Suprapubic skin (tissue), 4 donors: ENCODE results near the gene KRTAP5-1. TPM values are rescaled to one million over a fixed set of nuclear protein-coding genes. Genes with fewer than 3 reads are reported as not detected.

Experiments
- DNase-seq, 2 donors: peaks; one replicate each; pipeline ENCODE4 v3.0.0-alpha.2; 2019; ENCODE audit warnings: low spot score in 2 of 2
- H3K27ac ChIP-seq: fragments of 200-600 bp; sonication (generic); one replicate; pipeline ENCODE4 v1.5.1; 2019
- H3K27me3 ChIP-seq: fragments of 200-600 bp; sonication (generic); one replicate; pipeline ENCODE4 v1.5.1; 2019
- H3K36me3 ChIP-seq: fragments of 200-600 bp; sonication (generic); one replicate; pipeline ENCODE4 v1.5.1; 2019
- H3K4me1 ChIP-seq: fragments of 200-600 bp; sonication (generic); one replicate; pipeline ENCODE4 v1.5.1; 2019
- H3K4me3 ChIP-seq: fragments of 200-600 bp; sonication (generic); one replicate; pipeline ENCODE4 v1.5.1; 2019; ENCODE audit warnings: mild to moderate bottlenecking
- H3K9me3 ChIP-seq: fragments of 200-600 bp; sonication (generic); one replicate; pipeline ENCODE4 v1.5.1; 2019
- CTCF ChIP-seq, 2 donors: fragments of 200-600 bp in 1 of 2; fragments of 450-650 bp in 1 of 2; sonication (generic) in 1 of 2; IDR thresholded peaks; one replicate each; pipeline ENCODE4 v1.5.1; 2016 to 2019; ENCODE audit warnings: antibody characterized with exemption in 2 of 2, mild to moderate bottlenecking in 1 of 2, moderate library complexity in 1 of 2
- EP300 ChIP-seq: sonication (generic); formaldehyde crosslinking; IDR thresholded peaks from one replicate; pipeline ENCODE4 v1.6.1; 2017; ENCODE audit warnings: antibody characterized with exemption
- POLR2A ChIP-seq, 2 donors: fragments of 450-650 bp; IDR thresholded peaks; one replicate each; pipeline ENCODE4 v1.6.1; 2017; ENCODE audit warnings: antibody characterized with exemption in 2 of 2, mild to moderate bottlenecking in 2 of 2, moderate library complexity in 2 of 2
- POLR2AphosphoS5 ChIP-seq, 3 donors: sonication (generic); formaldehyde crosslinking; IDR thresholded peaks; one replicate each; pipeline ENCODE4 v1.6.1; 2017; ENCODE audit warnings: antibody characterized with exemption in 3 of 3
- WGBS: methylation state at CpG from one replicate; pipeline ENCODE4 v1.1.5; 2018; 5-methylcytosine and 5-hydroxymethylcytosine counted together
- total RNA-seq, 4 donors: library from RNA; depleted of rRNA; stranded (reverse); fragments of >200 nt; gene quantifications; one replicate each; pipeline ENCODE4 v1.1.0, GENCODE V29; 2016

KRTAP5-1 gene
- total RNA-seq, 4 donors from 2014 or later: 1.0 to 1.2 TPM; not detected in 2

- Histone ChIP-seq H3K27ac (no peak overlapping the region), H3K27me3 (peaks cover 50% of the 10 kb centered on the region), H3K4me1 (peaks cover 30% of the 10 kb centered on the region), H3K4me3 (peak overlapping the region; percentile 39), H3K9me3 (no peaks in the 10 kb centered on the region), H3K36me3 (no peaks in the 10 kb centered on the region)
- 22% methylated on average over 16 of the region's 34 CpGs for WGBS
- TF ChIP-seq EP300 (peak; percentile 19), POLR2AphosphoS5 (IDR thresholded peaks at IDR 0.05) (no peak), CTCF (IDR thresholded peaks at IDR 0.05) (no peak)
- DNase-seq: no peak
These were observed 36.6 kb downstream of the KRTAP5-1 start for GRCh38 chr11:1548221-1549070.

- Histone ChIP-seq H3K4me3 (peak overlapping the region; percentile 39), H3K27me3 (peaks cover 47% of the 10 kb centered on the region), H3K4me1 (peaks cover 30% of the 10 kb centered on the region), H3K9me3 (no peaks in the 10 kb centered on the region), H3K27ac (no peak overlapping the region), H3K36me3 (no peaks in the 10 kb centered on the region)
- TF ChIP-seq EP300: no peak
- no peak for TF ChIP-seq CTCF (IDR thresholded peaks at IDR 0.05)
- no peak for TF ChIP-seq POLR2A (IDR thresholded peaks at IDR 0.05)
- no peak for TF ChIP-seq POLR2AphosphoS5 (IDR thresholded peaks at IDR 0.05)
- DNase-seq: no peak
- 12% methylated on average over 17 of the region's 33 CpGs for WGBS
These were observed 37.5 kb downstream of the KRTAP5-1 start for GRCh38 chr11:1547467-1548098.

- H3K9me3 ChIP-seq: no peaks in the 10 kb centered on the region
- H3K4me3 ChIP-seq: peak overlapping the region; percentile 39
- no peak overlapping the region for H3K27ac ChIP-seq
- peaks cover 45% of the 10 kb centered on the region for H3K27me3 ChIP-seq
- 1% methylated on average over 17 of the region's 106 CpGs for WGBS
- DNase-seq: no peak
- no peaks in the 10 kb centered on the region for H3K36me3 ChIP-seq
- peaks cover 30% of the 10 kb centered on the region for H3K4me1 ChIP-seq
- TF ChIP-seq POLR2A (IDR thresholded peaks at IDR 0.05): no peak
- peak; percentile 25 to 83 for TF ChIP-seq CTCF (IDR thresholded peaks at IDR 0.05)
These were observed 38.3 kb downstream of the KRTAP5-1 start for GRCh38 chr11:1546536-1547466.

GRCh38 chr11:1546077-1546535, 39.0 kb downstream of the KRTAP5-1 start:
- DNase-seq: no peak
- H3K4me3 ChIP-seq: peak overlapping the region; percentile 39
- TF ChIP-seq CTCF (IDR thresholded peaks at IDR 0.05) (no peak), POLR2A (IDR thresholded peaks at IDR 0.05) (no peak), EP300 (no peak), POLR2AphosphoS5 (IDR thresholded peaks at IDR 0.05) (no peak)
- H3K27me3 ChIP-seq: peaks cover 45% of the 10 kb centered on the region
- peaks cover 30% of the 10 kb centered on the region for H3K4me1 ChIP-seq
- H3K27ac ChIP-seq: no peak overlapping the region
- no peaks in the 10 kb centered on the region for H3K36me3 ChIP-seq
- 9% methylated on average over 6 of the region's 18 CpGs for WGBS
- H3K9me3 ChIP-seq: no peaks in the 10 kb centered on the region
